ENCODE data around the gene COMMD8.

The COMMD8 gene

GRCh38 chr4:47415719-47416118 lies 47.8 kb downstream of the COMMD8 start:
- H3K4me3 ChIP-seq (replicated peaks in 1 of 2; ENCODE audit: low read depth in 2 of 2, low read length in 2 of 2), result no peak overlapping the region
- TF ChIP-seq, protein P1, sequence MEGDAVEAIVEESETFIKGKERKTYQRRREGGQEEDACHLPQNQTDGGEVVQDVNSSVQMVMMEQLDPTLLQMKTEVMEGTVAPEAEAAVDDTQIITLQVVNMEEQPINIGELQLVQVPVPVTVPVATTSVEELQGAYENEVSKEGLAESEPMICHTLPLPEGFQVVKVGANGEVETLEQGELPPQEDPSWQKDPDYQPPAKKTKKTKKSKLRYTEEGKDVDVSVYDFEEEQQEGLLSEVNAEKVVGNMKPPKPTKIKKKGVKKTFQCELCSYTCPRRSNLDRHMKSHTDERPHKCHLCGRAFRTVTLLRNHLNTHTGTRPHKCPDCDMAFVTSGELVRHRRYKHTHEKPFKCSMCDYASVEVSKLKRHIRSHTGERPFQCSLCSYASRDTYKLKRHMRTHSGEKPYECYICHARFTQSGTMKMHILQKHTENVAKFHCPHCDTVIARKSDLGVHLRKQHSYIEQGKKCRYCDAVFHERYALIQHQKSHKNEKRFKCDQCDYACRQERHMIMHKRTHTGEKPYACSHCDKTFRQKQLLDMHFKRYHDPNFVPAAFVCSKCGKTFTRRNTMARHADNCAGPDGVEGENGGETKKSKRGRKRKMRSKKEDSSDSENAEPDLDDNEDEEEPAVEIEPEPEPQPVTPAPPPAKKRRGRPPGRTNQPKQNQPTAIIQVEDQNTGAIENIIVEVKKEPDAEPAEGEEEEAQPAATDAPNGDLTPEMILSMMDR (IDR thresholded peaks at IDR 0.05; ENCODE audit: low read depth, low read length), result no peak
- DNase-seq (ENCODE audit: low read depth in 2 of 2), result no peak

DNA sequence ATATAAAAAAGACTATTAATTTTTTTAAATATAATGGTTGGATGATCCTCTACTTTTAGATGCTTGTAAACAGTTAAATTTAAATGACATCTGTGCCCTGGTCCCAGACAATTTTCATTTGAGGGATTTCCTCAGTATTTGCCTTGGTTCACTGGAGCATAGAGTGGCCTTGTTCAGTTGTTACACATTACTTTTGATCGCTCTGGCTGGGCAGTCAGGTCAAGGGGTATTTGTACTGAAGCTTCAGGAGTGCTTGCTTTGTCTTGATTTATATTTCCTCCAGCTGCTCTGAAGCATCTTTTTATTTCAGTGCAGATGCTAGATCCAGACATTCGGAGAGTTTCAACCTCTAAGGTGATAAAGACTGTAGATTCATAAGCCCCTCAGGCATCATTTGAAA lies 50.0 kb downstream of the COMMD8 start:
- H3K4me3 ChIP-seq (replicated peaks in 1 of 2; ENCODE audit: low read depth in 2 of 2, low read length in 2 of 2), result no peak overlapping the region
- TF ChIP-seq, protein P1 (IDR thresholded peaks at IDR 0.05; ENCODE audit: low read depth, low read length), result no peak
- DNase-seq (ENCODE audit: low read depth in 2 of 2), result no peak

- TF ChIP-seq, protein P1 (IDR thresholded peaks at IDR 0.05; ENCODE audit: low read depth, low read length), result no peak
Observed at GRCh38 chr4:47410271-47410670, 53.2 kb downstream of the COMMD8 start.

DNA sequence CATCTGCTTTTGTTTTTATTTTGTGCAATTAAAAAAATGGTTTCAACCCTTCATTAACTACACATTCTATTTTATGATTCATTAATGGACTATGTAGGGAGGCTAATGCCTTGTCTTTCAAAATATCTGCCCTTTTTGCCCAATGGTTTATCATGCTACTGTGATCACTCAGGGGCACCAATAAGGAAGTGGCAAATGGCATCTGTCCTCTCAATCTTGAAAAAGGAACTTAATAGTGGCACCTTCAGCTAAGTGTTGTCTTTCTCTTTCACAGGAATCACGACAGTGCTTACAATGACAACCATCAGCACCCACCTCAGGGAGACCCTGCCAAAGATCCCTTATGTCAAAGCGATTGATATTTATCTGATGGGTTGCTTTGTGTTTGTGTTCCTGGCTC lies 57.1 kb downstream of the COMMD8 start:
- TF ChIP-seq, protein P1 (IDR thresholded peaks at IDR 0.05; ENCODE audit: low read depth, low read length), result no peak
- no peak for DNase-seq (ENCODE audit: low read depth in 2 of 2)
- no peak overlapping the region for H3K4me3 ChIP-seq (replicated peaks in 1 of 2; ENCODE audit: low read depth in 2 of 2, low read length in 2 of 2)

More at GRCh38 chr4:47410271-47410670, 53.2 kb downstream of the COMMD8 start:
- H3K4me3 ChIP-seq (replicated peaks in 1 of 2; ENCODE audit: low read depth in 2 of 2, low read length in 2 of 2), result no peak overlapping the region
- no peak for DNase-seq (ENCODE audit: low read depth in 2 of 2)
